HepG2 (cell line): Measurements from ENCODE around the gene ALOXE3. TPM values are rescaled to one million over a fixed set of nuclear protein-coding genes. Genes with fewer than 3 reads are reported as not detected.
A peak's percentile ranks its signal among the peaks of the same experiment; 100 is the strongest.

ENCODE experiments used
- ADNP ChIP-seq: sonication (generic); formaldehyde crosslinking; IDR thresholded peaks from 2 replicates; pipeline ENCODE4 v1.4.0; 2020; ENCODE audit warnings: missing genetic modification reagents
- MYNN ChIP-seq: sonication (generic); formaldehyde crosslinking; IDR thresholded peaks from 2 replicates; pipeline ENCODE4 v1.4.0; 2020; ENCODE audit warnings: mild to moderate bottlenecking, low read depth, missing genetic modification reagents
- NFKBIZ ChIP-seq: IDR thresholded peaks from 2 replicates; pipeline ENCODE4 v1.6.1; 2018; ENCODE audit warnings: missing genetic modification reagents, missing compliant biosample characterization
- PHF5A ChIP-seq: IDR thresholded peaks from one replicate; pipeline ENCODE4 v1.6.1; 2018; ENCODE audit warnings: low read depth, missing genetic modification reagents; ENCODE audit not compliant: unreplicated experiment
- RCOR2 ChIP-seq: IDR thresholded peaks from 2 replicates; pipeline ENCODE4 v1.6.1; 2016; ENCODE audit warnings: missing biosample characterization, missing genetic modification reagents
- SAP130 ChIP-seq: IDR thresholded peaks from 2 replicates; pipeline ENCODE4 v1.6.1; 2016; ENCODE audit warnings: low read depth
- SUZ12 ChIP-seq: fragments of 150-350 bp; IDR thresholded peaks from 2 replicates; pipeline ENCODE4 v1.6.1; 2014; ENCODE audit warnings: low read depth, low read length
- TEAD3 ChIP-seq: optimal IDR thresholded peaks from 2 replicates; pipeline ENCODE3; 2016; ENCODE audit warnings: borderline replicate concordance
- THAP11 ChIP-seq: IDR thresholded peaks from 2 replicates; pipeline ENCODE4 v1.6.1; 2016; ENCODE audit warnings: missing biosample characterization, missing genetic modification reagents
- ZBTB42 ChIP-seq: sonication (generic); formaldehyde crosslinking; IDR thresholded peaks from 2 replicates; pipeline ENCODE4 v1.5.0; 2020; ENCODE audit warnings: mild to moderate bottlenecking, missing genetic modification reagents
- ZFP37 ChIP-seq: sonication (generic); formaldehyde crosslinking; IDR thresholded peaks from 2 replicates; pipeline ENCODE4 v1.4.0; 2020; ENCODE audit warnings: missing genetic modification reagents, borderline replicate concordance
- ZFX ChIP-seq: sonication (generic); formaldehyde crosslinking; IDR thresholded peaks from 2 replicates; pipeline ENCODE4 v1.4.0; 2020; ENCODE audit warnings: mild to moderate bottlenecking, low read depth, missing genetic modification reagents, moderate library complexity
- ZNF468 ChIP-seq: sonication (generic); formaldehyde crosslinking; IDR thresholded peaks from 2 replicates; pipeline ENCODE4 v1.8.0; 2022; ENCODE audit warnings: mild to moderate bottlenecking, moderate library complexity, missing genetic modification reagents
- ZNF546 ChIP-seq: sonication (generic); formaldehyde crosslinking; conservative IDR thresholded peaks from 2 replicates; pipeline ENCODE4 v1.8.1; 2023; ENCODE audit warnings: mild to moderate bottlenecking, missing genetic modification reagents
- ZNF549 ChIP-seq: sonication (generic); formaldehyde crosslinking; IDR thresholded peaks from 2 replicates; pipeline ENCODE4 v1.5.0; 2020; ENCODE audit warnings: missing genetic modification reagents
- ZNF557 ChIP-seq: sonication (generic); formaldehyde crosslinking; IDR thresholded peaks from 2 replicates; pipeline ENCODE4 v1.4.0; 2020; ENCODE audit warnings: missing genetic modification reagents
- polyA plus RNA-seq, 8 experiments: library from polyadenylated mRNA; depleted of rRNA in 3 of 8; stranded (reverse) in 7 of 8; unstranded in 1 of 8; fragments of >200 nt; fragmentation: Illumina TruSeq in 4 of 8; extraction: Trizol in 4 of 8; gene quantifications; 2 replicates each; pipeline versions ENCODE4 v1.2.1 to v1.2.3, GENCODE V29; 2011 to 2016; ENCODE audit warnings: low read depth in 4 of 8, missing spikeins in 1 of 8, mixed read lengths in 1 of 8; ENCODE audit not compliant: insufficient read depth in 1 of 8
- total RNA-seq, 5 experiments: library from RNA; depleted of rRNA; stranded (reverse); fragments of >200 nt; fragmentation: Illumina TruSeq; extraction: Trizol; gene quantifications; 2 replicates each; pipeline ENCODE4 v1.2.3, GENCODE V29; 2016; ENCODE audit warnings: low read depth in 1 of 5
- TF ChIP-seq, protein P1 (sequence below): IDR thresholded peaks from 2 replicates; pipeline ENCODE4 v1.6.1; 2016; ENCODE audit warnings: low read depth, borderline replicate concordance
- TF ChIP-seq, protein P2 (sequence below): sonication (generic); formaldehyde crosslinking; IDR thresholded peaks from 2 replicates; pipeline ENCODE4 v1.5.0; 2020; ENCODE audit warnings: missing genetic modification reagents
- TF ChIP-seq, protein P3 (sequence below): sonication (generic); formaldehyde crosslinking; IDR thresholded peaks from 2 replicates; pipeline ENCODE4 v1.5.0; 2020; ENCODE audit warnings: missing genetic modification reagents, mild to moderate bottlenecking, borderline replicate concordance
- TF ChIP-seq, protein P4 (sequence below): sonication (generic); formaldehyde crosslinking; IDR thresholded peaks from 2 replicates; pipeline ENCODE4 v1.8.0; 2022; ENCODE audit warnings: missing genetic modification reagents, mild to moderate bottlenecking, borderline replicate concordance
- TF ChIP-seq, protein P5 (sequence below): sonication (generic); formaldehyde crosslinking; IDR thresholded peaks from 2 replicates; pipeline ENCODE4 v1.8.0; 2022; ENCODE audit warnings: low read depth, missing genetic modification reagents
- TF ChIP-seq, protein P6 (sequence below): sonication (generic); formaldehyde crosslinking; IDR thresholded peaks from 2 replicates; pipeline ENCODE4 v1.4.0; 2020; ENCODE audit warnings: missing genetic modification reagents, borderline replicate concordance

Gene ALOXE3
- total and polyA plus RNA-seq, 2 of the 13 experiments (the other 11 are each of a cell fraction or from before 2014, with no cell fraction given) = 0.07 TPM; not detected in 1

DNA sequence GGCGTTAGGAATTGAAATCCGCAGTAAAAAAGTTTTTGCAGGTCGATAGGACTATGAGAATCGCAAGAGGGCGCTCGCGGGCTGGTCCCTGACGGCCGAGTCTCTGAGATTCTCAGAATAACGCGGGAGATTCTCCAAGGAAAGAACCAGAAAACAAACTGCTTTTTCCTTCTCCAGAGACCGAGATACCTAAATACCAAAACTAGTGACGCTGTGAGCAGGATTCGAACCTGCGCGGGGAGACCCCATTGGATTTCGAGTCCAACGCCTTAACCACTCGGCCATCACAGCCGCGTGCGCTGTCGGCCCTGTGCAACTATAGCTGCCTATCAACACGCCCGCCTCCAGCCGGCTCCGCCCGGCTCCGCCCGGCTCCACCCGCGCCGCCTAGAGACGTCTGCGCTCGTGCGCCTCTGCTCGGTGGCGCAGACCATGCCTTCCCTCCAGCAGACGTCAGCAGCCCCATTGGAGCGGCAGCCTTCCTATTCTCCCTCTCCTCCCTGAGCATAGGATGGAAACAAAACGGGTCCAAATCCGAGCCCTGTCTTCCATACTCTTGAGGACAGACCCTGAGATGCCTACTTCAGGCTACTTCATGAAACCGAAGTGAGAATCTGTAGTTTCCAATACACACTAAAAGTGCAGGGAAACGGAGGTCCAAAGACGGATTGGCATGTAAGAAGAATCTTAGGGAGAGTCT, 20.5 kb upstream of the ALOXE3 start (continued):
- TF ChIP-seq MYNN (CRISPR knock-in tag) (no peak; the same call in 1 of the 2 replicates), ZFP37 (CRISPR knock-in tag) (peak; percentile 36; the same call in 1 of the 2 replicates), ZBTB42 (CRISPR knock-in tag) (no peak), SUZ12 (no peak), ZFX (CRISPR knock-in tag) (0 out of 2 replicates have a peak, but pooled peaks have one; percentile 16), ZNF468 (CRISPR knock-in tag) (no peak), ZNF546 (CRISPR knock-in tag) (0 out of 2 replicates have a peak, but pooled peaks have one; percentile 63), NFKBIZ (CRISPR knock-in tag) (no peak), ADNP (CRISPR knock-in tag) (peak; percentile 55; the same call in 1 of the 2 replicates), TEAD3 (CRISPR knock-in tag) (peak; percentile 62), THAP11 (peak; percentile 68), RCOR2 (CRISPR knock-in tag) (no peak; the same call in 1 of the 2 replicates), PHF5A (CRISPR knock-in tag) (no peak), ZNF549 (CRISPR knock-in tag) (no peak), ZNF557 (CRISPR knock-in tag) (peak; percentile 65; the same call in 1 of the 2 replicates), SAP130 (CRISPR knock-in tag) (peak; percentile 84)
- TF ChIP-seq, protein P1, sequence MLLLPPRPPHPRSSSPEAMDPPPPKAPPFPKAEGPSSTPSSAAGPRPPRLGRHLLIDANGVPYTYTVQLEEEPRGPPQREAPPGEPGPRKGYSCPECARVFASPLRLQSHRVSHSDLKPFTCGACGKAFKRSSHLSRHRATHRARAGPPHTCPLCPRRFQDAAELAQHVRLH (CRISPR knock-in tag) = peak; percentile 75; the same call in 1 of the 2 replicates
- TF ChIP-seq, protein P2, sequence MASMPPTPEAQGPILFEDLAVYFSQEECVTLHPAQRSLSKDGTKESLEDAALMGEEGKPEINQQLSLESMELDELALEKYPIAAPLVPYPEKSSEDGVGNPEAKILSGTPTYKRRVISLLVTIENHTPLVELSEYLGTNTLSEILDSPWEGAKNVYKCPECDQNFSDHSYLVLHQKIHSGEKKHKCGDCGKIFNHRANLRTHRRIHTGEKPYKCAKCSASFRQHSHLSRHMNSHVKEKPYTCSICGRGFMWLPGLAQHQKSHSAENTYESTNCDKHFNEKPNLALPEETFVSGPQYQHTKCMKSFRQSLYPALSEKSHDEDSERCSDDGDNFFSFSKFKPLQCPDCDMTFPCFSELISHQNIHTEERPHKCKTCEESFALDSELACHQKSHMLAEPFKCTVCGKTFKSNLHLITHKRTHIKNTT = no peak
- TF ChIP-seq, protein P3, sequence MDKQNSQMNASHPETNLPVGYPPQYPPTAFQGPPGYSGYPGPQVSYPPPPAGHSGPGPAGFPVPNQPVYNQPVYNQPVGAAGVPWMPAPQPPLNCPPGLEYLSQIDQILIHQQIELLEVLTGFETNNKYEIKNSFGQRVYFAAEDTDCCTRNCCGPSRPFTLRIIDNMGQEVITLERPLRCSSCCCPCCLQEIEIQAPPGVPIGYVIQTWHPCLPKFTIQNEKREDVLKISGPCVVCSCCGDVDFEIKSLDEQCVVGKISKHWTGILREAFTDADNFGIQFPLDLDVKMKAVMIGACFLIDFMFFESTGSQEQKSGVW (CRISPR knock-in tag) = peak; percentile 56; the same call in 1 of the 2 replicates
- TF ChIP-seq, protein P4, sequence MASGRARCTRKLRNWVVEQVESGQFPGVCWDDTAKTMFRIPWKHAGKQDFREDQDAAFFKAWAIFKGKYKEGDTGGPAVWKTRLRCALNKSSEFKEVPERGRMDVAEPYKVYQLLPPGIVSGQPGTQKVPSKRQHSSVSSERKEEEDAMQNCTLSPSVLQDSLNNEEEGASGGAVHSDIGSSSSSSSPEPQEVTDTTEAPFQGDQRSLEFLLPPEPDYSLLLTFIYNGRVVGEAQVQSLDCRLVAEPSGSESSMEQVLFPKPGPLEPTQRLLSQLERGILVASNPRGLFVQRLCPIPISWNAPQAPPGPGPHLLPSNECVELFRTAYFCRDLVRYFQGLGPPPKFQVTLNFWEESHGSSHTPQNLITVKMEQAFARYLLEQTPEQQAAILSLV = no peak; the same call in 1 of the 2 replicates
- TF ChIP-seq, protein P5, sequence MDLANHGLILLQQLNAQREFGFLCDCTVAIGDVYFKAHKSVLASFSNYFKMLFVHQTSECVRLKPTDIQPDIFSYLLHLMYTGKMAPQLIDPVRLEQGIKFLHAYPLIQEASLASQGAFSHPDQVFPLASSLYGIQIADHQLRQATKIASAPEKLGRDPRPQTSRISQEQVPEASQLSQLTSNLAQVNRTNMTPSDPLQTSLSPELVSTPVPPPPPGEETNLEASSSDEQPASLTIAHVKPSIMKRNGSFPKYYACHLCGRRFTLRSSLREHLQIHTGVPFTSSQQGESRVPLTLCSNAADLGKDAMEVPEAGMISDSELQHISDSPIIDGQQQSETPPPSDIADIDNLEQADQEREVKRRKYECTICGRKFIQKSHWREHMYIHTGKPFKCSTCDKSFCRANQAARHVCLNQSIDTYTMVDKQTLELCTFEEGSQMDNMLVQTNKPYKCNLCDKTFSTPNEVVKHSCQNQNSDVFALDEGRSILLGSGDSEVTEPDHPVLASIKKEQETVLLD (CRISPR knock-in tag) = no peak
- TF ChIP-seq, protein P6, sequence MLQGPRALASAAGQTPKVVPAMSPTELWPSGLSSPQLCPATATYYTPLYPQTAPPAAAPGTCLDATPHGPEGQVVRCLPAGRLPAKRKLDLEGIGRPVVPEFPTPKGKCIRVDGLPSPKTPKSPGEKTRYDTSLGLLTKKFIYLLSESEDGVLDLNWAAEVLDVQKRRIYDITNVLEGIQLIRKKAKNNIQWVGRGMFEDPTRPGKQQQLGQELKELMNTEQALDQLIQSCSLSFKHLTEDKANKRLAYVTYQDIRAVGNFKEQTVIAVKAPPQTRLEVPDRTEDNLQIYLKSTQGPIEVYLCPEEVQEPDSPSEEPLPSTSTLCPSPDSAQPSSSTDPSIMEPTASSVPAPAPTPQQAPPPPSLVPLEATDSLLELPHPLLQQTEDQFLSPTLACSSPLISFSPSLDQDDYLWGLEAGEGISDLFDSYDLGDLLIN = 0 out of 2 replicates have a peak, but pooled peaks have one; percentile 37
